ENCODE measurements around the gene RBM22. TPM values are rescaled to one million over a fixed set of nuclear protein-coding genes. Genes with fewer than 3 reads are reported as not detected.
"Not testable (repeated sequence)": the region's sequence is repeated elsewhere in the genome, so short reads cannot be mapped to it uniquely, and the experiment has no call there.

The RBM22 gene
- total and polyA plus RNA-seq, 10 of the 15 experiments (the other 5 are each of a cell fraction or from before 2014, with no cell fraction given), result 26.3 to 66.4 (median 43.0) TPM

- TF ChIP-seq ZNF592 (IDR thresholded peaks at IDR 0.05) (no peak), KLF5 (IDR thresholded peaks at IDR 0.05; ENCODE audit: partially characterized antibody) (no peak), RCOR1 (conservative IDR thresholded peaks at IDR 0.05; ENCODE audit: low read depth, low read length) (no peak), NKRF (conservative IDR thresholded peaks at IDR 0.05) (no peak), EP300 (IDR thresholded peaks at IDR 0.05; ENCODE audit: borderline replicate concordance in 1 of 2, control insufficient read depth in 1 of 2, low read depth in 2 of 2, low read length in 2 of 2) (no peak)
These were observed 49.6 kb upstream of the RBM22 start (continued) for GRCh38 chr5:150750469-150750868.

GRCh38 chr5:150743142-150743488 is 42.3 kb upstream of the RBM22 start:
- H2AFZ ChIP-seq (ENCODE audit: control insufficient read depth, low read depth, low read length); H4K20me1 ChIP-seq (ENCODE audit: control insufficient read depth, insufficient read depth); RAD21 ChIA-PET (ENCODE audit: unreplicated experiment); H3K79me2 ChIP-seq (ENCODE audit: control insufficient read depth, insufficient read depth, low read length); BruUV-seq (replicated peaks); CTCF ChIA-PET; in situ Hi-C loops (cut with MboI); H3K27ac ChIP-seq (ENCODE audit: control insufficient read depth, insufficient read depth); H3K4me2 ChIP-seq (ENCODE audit: control insufficient read depth, insufficient read depth); intact Hi-C loops (cut with micrococcal nuclease; ENCODE audit: unreplicated experiment); H3K4me3 ChIP-seq; H3K9me3 ChIP-seq (replicated peaks; ENCODE audit: control insufficient read depth, insufficient read depth, low read length); POLR2A ChIA-PET; H3K9ac ChIP-seq (ENCODE audit: control insufficient read depth, insufficient read depth, low read length); H3K4me1 ChIP-seq (ENCODE audit: control insufficient read depth, insufficient read depth, low read length); DNase-seq (ENCODE audit: low read depth, low spot score); ATAC-seq; H3K36me3 ChIP-seq (ENCODE audit: control insufficient read depth in 2 of 2, insufficient read depth in 2 of 2, low read length in 1 of 2); FAIRE-seq; SMC1A ChIA-PET (ENCODE audit: uncharacterized antibody, unreplicated experiment); H3K27me3 ChIP-seq (replicated peaks in 1 of 2; ENCODE audit: control insufficient read depth in 2 of 2, insufficient read depth in 2 of 2, low read length in 1 of 2): not testable (repeated sequence)
- 98% methylated on average over 9 of the region's 9 CpGs for WGBS (ENCODE audit: insufficient coverage, insufficient replicate concordance, low lambda C conversion rate, missing lambda C conversion rate)

GRCh38 chr5:150742455-150743141 is 41.7 kb upstream of the RBM22 start:
- H3K4me1 ChIP-seq (ENCODE audit: control insufficient read depth, insufficient read depth, low read length), result not testable (repeated sequence)

More at GRCh38 chr5:150742455-150743141, 41.7 kb upstream of the RBM22 start:
- ATAC-seq; POLR2A ChIA-PET; H3K4me2 ChIP-seq (ENCODE audit: control insufficient read depth, insufficient read depth); H3K36me3 ChIP-seq (ENCODE audit: control insufficient read depth in 2 of 2, insufficient read depth in 2 of 2, low read length in 1 of 2); DNase-seq (ENCODE audit: low read depth, low spot score); H3K9me3 ChIP-seq (replicated peaks; ENCODE audit: control insufficient read depth, insufficient read depth, low read length); H3K9ac ChIP-seq (ENCODE audit: control insufficient read depth, insufficient read depth, low read length); H3K79me2 ChIP-seq (ENCODE audit: control insufficient read depth, insufficient read depth, low read length); H2AFZ ChIP-seq (ENCODE audit: control insufficient read depth, low read depth, low read length); H4K20me1 ChIP-seq (ENCODE audit: control insufficient read depth, insufficient read depth); FAIRE-seq; H3K27ac ChIP-seq (ENCODE audit: control insufficient read depth, insufficient read depth); intact Hi-C loops (cut with micrococcal nuclease; ENCODE audit: unreplicated experiment); BruUV-seq (replicated peaks); SMC1A ChIA-PET (ENCODE audit: uncharacterized antibody, unreplicated experiment); in situ Hi-C loops (cut with MboI); H3K27me3 ChIP-seq (replicated peaks in 1 of 2; ENCODE audit: control insufficient read depth in 2 of 2, insufficient read depth in 2 of 2, low read length in 1 of 2); H3K4me3 ChIP-seq: not testable (repeated sequence)
- CTCF ChIA-PET, result interaction anchor here (0.6 kb wide), 1 partner anchor 75 kb away, joined by 4 read pairs; no protein-coding TSS in a partner anchor
- 96% methylated on average over 18 of the region's 18 CpGs for WGBS (ENCODE audit: insufficient coverage, insufficient replicate concordance, low lambda C conversion rate, missing lambda C conversion rate)
- RAD21 ChIA-PET (ENCODE audit: unreplicated experiment), result interaction anchor here (1.0 kb wide), 1 partner anchor 104 kb away, joined by 3 read pairs; the partner anchor contains the start of gene IRGM
